Osteoblast (primary cell): Measurements from ENCODE around the gene HES1. TPM values are rescaled to one million over a fixed set of nuclear protein-coding genes. Genes with fewer than 3 reads are reported as not detected.

Experiments
- DNase-seq: peaks from one replicate; pipeline ENCODE4 v3.0.0; 2011; ENCODE audit warnings: low spot score, mixed read lengths; ENCODE audit not compliant: insufficient read length; ENCODE audit errors: missing footprints
- H2AFZ ChIP-seq: 2 replicates; pipeline ENCODE4 v1.6.0; 2011; ENCODE audit warnings: mild to moderate bottlenecking, low read length
- H3K27ac ChIP-seq: 2 replicates; pipeline ENCODE4 v1.5.1; 2011; ENCODE audit warnings: mild to moderate bottlenecking, low read depth, low read length, moderate library complexity
- H3K27me3 ChIP-seq: 2 replicates; pipeline ENCODE4 v1.6.0; 2012; ENCODE audit warnings: mild to moderate bottlenecking, control low read depth, inconsistent platforms, low read length, moderate library complexity; ENCODE audit not compliant: insufficient read depth
- H3K36me3 ChIP-seq: 2 replicates; pipeline ENCODE4 v1.5.1; 2011; ENCODE audit warnings: mild to moderate bottlenecking, low read length, control low read depth, moderate library complexity; ENCODE audit not compliant: insufficient read depth
- H3K4me1 ChIP-seq: 2 replicates; pipeline ENCODE4 v1.5.1; 2011; ENCODE audit warnings: mild to moderate bottlenecking, low read length, control low read depth, moderate library complexity; ENCODE audit not compliant: insufficient read depth
- H3K4me2 ChIP-seq: 2 replicates; pipeline ENCODE4 v1.6.0; 2011; ENCODE audit warnings: mild to moderate bottlenecking, low read length; ENCODE audit not compliant: insufficient read depth
- H3K4me3 ChIP-seq: fragments of 200-600 bp; sonication (generic); 3 replicates; pipeline ENCODE4 v1.5.1; 2012; ENCODE audit warnings: mild to moderate bottlenecking, low read length, inconsistent platforms; ENCODE audit not compliant: insufficient read depth
- H3K79me2 ChIP-seq: 2 replicates; pipeline ENCODE4 v1.6.0; 2012; ENCODE audit warnings: mild to moderate bottlenecking, low read length, control low read depth, inconsistent platforms; ENCODE audit not compliant: insufficient read depth
- H3K9me3 ChIP-seq: 2 replicates; pipeline ENCODE4 v1.5.1; 2011; ENCODE audit warnings: low read depth, low read length, control low read depth
- H4K20me1 ChIP-seq: 2 replicates; pipeline ENCODE4 v1.6.0; 2012; ENCODE audit warnings: mild to moderate bottlenecking, low read length, control low read depth; ENCODE audit not compliant: insufficient read depth
- CTCF ChIP-seq: IDR thresholded peaks from 2 replicates; pipeline ENCODE4 v1.5.1; 2011; ENCODE audit warnings: mild to moderate bottlenecking, low read depth, low read length, moderate library complexity; ENCODE audit errors: extremely low read depth
- total RNA-seq: library from RNA; depleted of rRNA; stranded (reverse); fragments of >200 nt; gene quantifications from 2 replicates; pipeline ENCODE4 v1.2.3, GENCODE V29; 2012

HES1 gene
- total RNA-seq, 1 donor = 4.7 TPM

GRCh38 chr3:194162070-194162678 is 26.2 kb downstream of the HES1 start:
- H3K9me3 ChIP-seq = no peaks in the 10 kb centered on the region
- H3K4me1 ChIP-seq = peaks cover 4% of the 10 kb centered on the region
- peaks cover 57% of the 10 kb centered on the region for H3K27me3 ChIP-seq
- H3K27ac ChIP-seq = no peak overlapping the region
- no peak overlapping the region for H3K4me3 ChIP-seq
- H3K36me3 ChIP-seq = no peaks in the 10 kb centered on the region
- H3K4me2 ChIP-seq = no peak overlapping the region
- DNase-seq = no peak
- no peak overlapping the region for H2AFZ ChIP-seq
- H4K20me1 ChIP-seq = no peaks in the 10 kb centered on the region
- TF ChIP-seq CTCF = no peak
- H3K79me2 ChIP-seq = no peaks in the 10 kb centered on the region

- no peaks in the 10 kb centered on the region for H3K36me3 ChIP-seq
- no peaks in the 10 kb centered on the region for H3K9me3 ChIP-seq
- peaks cover 65% of the 10 kb centered on the region for H3K27me3 ChIP-seq
- no peaks in the 10 kb centered on the region for H3K79me2 ChIP-seq
- no peak overlapping the region for H2AFZ ChIP-seq
- peaks cover 4% of the 10 kb centered on the region for H3K4me1 ChIP-seq
- DNase-seq = no peak
- H4K20me1 ChIP-seq = no peaks in the 10 kb centered on the region
- H3K4me3 ChIP-seq = no peak overlapping the region
- no peak overlapping the region for H3K4me2 ChIP-seq
- no peak for TF ChIP-seq CTCF
- H3K27ac ChIP-seq = no peak overlapping the region
These were observed 27.1 kb downstream of the HES1 start for GRCh38 chr3:194162817-194163584.

GRCh38 chr3:194163697-194164096 is 27.7 kb downstream of the HES1 start:
- Histone ChIP-seq H4K20me1 (no peaks in the 10 kb centered on the region), H3K27ac (no peak overlapping the region), H3K4me3 (no peak overlapping the region), H3K4me1 (peaks cover 4% of the 10 kb centered on the region), H3K36me3 (no peaks in the 10 kb centered on the region), H2AFZ (no peak overlapping the region), H3K27me3 (peaks cover 67% of the 10 kb centered on the region), H3K4me2 (no peak overlapping the region), H3K9me3 (no peaks in the 10 kb centered on the region), H3K79me2 (no peaks in the 10 kb centered on the region)
- TF ChIP-seq CTCF = no peak
- no peak for DNase-seq

GRCh38 chr3:194164861-194165260 is 28.9 kb downstream of the HES1 start:
- no peaks in the 10 kb centered on the region for H3K9me3 ChIP-seq
- peaks cover 4% of the 10 kb centered on the region for H3K4me1 ChIP-seq
- peaks cover 77% of the 10 kb centered on the region for H3K27me3 ChIP-seq
- no peak for DNase-seq
- TF ChIP-seq CTCF = no peak
- no peak overlapping the region for H3K4me3 ChIP-seq
- H3K4me2 ChIP-seq = no peak overlapping the region
- no peak overlapping the region for H2AFZ ChIP-seq
- no peak overlapping the region for H3K27ac ChIP-seq
- H3K79me2 ChIP-seq = no peaks in the 10 kb centered on the region
- no peaks in the 10 kb centered on the region for H4K20me1 ChIP-seq
- H3K36me3 ChIP-seq = no peaks in the 10 kb centered on the region
